GM23248 (cell line): ENCODE measurements around the gene JMJD1C.

Source experiments
- EZH2 ChIP-seq: fragments of 200-600 bp; sonication (generic); IDR thresholded peaks from 2 replicates; pipeline ENCODE4 v1.6.1; 2018; ENCODE audit warnings: antibody characterized with exemption, mild to moderate bottlenecking; ENCODE audit not compliant: insufficient read depth, poor library complexity, severe bottlenecking
- EZH2phosphoT487 ChIP-seq: fragments of 200-600 bp; sonication (generic); IDR thresholded peaks from 2 replicates; pipeline ENCODE4 v1.6.1; 2018; ENCODE audit warnings: antibody characterized with exemption, moderate library complexity, mild to moderate bottlenecking, low read depth; ENCODE audit not compliant: insufficient read depth

- TF ChIP-seq EZH2 (no peak), EZH2phosphoT487 (no peak)
Measured at GRCh38 chr10:63415640-63416244, 50.0 kb downstream of the JMJD1C start.
